Heart right ventricle (tissue), 16 donors: ENCODE data around the gene GNG13. TPM values are rescaled to one million over a fixed set of nuclear protein-coding genes. Genes with fewer than 3 reads are reported as not detected.

Experiments used
- ATAC-seq, 8 donors: fragments of 200-7000 bp; cut with Tn5 transposase; one replicate each; pipeline ENCODE4 v1.9.1; 2020; ENCODE audit warnings: mild to moderate bottlenecking in 8 of 8, moderate library complexity in 8 of 8, moderate number of reproducible peaks in 1 of 8
- DNase-seq, 2 donors: peaks; one replicate each; pipeline ENCODE4 v3.0.0-alpha.2; 2020
- H3K27ac ChIP-seq, 10 donors: fragments of 200-600 bp; sonication (generic) in 2 of 10; one replicate each; pipeline versions ENCODE4 v1.5.0 to v1.8.0; 2020 to 2022; ENCODE audit warnings: mild to moderate bottlenecking in 3 of 10
- H3K27me3 ChIP-seq, 7 donors: fragments of 200-600 bp; one replicate each; pipeline ENCODE4 v1.8.0; 2021 to 2022; ENCODE audit warnings: mild to moderate bottlenecking in 2 of 7
- H3K36me3 ChIP-seq, 9 donors: fragments of 200-600 bp; sonication (generic) in 1 of 9; one replicate each; pipeline versions ENCODE4 v1.5.0 to v1.8.0; 2020 to 2022; ENCODE audit warnings: mild to moderate bottlenecking in 2 of 9
- H3K4me1 ChIP-seq, 9 donors: fragments of 200-600 bp; sonication (generic) in 1 of 9; one replicate each; pipeline versions ENCODE4 v1.5.0 to v1.8.0; 2020 to 2022; ENCODE audit warnings: mild to moderate bottlenecking in 4 of 9
- H3K4me3 ChIP-seq, 10 donors: fragments of 200-600 bp; sonication (generic) in 2 of 10; one replicate each; pipeline versions ENCODE4 v1.5.0 to v1.8.0; 2020 to 2022; ENCODE audit warnings: mild to moderate bottlenecking in 7 of 10, moderate library complexity in 2 of 10
- H3K9me3 ChIP-seq, 11 donors: fragments of 200-600 bp in 10 of 11; sonication (generic) in 2 of 11; one replicate each; pipeline versions ENCODE4 v1.5.0 to v1.8.0; 2013 to 2022; ENCODE audit warnings: mild to moderate bottlenecking in 2 of 11, control low read depth in 1 of 11, moderate library complexity in 1 of 11
- WGBS, 2 donors: extraction: QIAGEN DNeasy Blood & Tissue Kit; methylation state at CpG; one replicate each; pipeline ENCODE4 v1.1.7; 2013; ENCODE audit warnings: inconsistent platforms in 1 of 2; 5-methylcytosine and 5-hydroxymethylcytosine counted together
- intact Hi-C, 10 donors: fragments of 100-400 bp; cut with DNase I; formaldehyde crosslinking; loops; one replicate each; pipeline versions ENCODE4 v1.11.1 to v1.14.2; 2022
- polyA plus RNA-seq, 2 donors: library from polyadenylated mRNA; stranded (reverse); fragments of 200-250 nt; gene quantifications; one replicate each; pipeline ENCODE4 v1.2.3, GENCODE V29; 2013
- total RNA-seq, 10 donors: library from RNA; stranded (reverse); fragmentation: NEBNext Ultra II Directional in 3 of 10; extraction: Animal tissue kit (Norgen Biotek cat#: 25700) in 3 of 10; gene quantifications; one replicate each; pipeline versions ENCODE4 v1.2.1 to v1.2.4, GENCODE V29; 2021 to 2023
- TF ChIP-seq, protein P1 (sequence below), 9 donors: fragments of 200-600 bp; sonication (generic) in 2 of 9; IDR thresholded peaks; one replicate each; pipeline versions ENCODE4 v1.5.0 to v1.8.0; 2021 to 2022; ENCODE audit warnings: antibody characterized with exemption in 9 of 9, mild to moderate bottlenecking in 5 of 9, moderate library complexity in 1 of 9
- donor health status: Arrhythmogenic right ventricular cardiomyopathy.
- donor health status: ischemic (EF 13 %, LVEDD 7.1; RV severe dilation, severe dysfunction).
- donor health status: healthy with polysubstance abuse.
- donor health status: DM: no; HTN: yes; CAD: no.
- donor health status: DM: no; HTN: no; CAD: no.
- donor health status: ischemic (EF 25% LVEDD 6.9; RV normal size, moderate dysfunction).
- donor health status: ischemic (EF 25% LVEDD 5.7; RV mildly dilated, moderate dysfunction).
- donor health status: healthy.
- donor health status: DM: yes; HTN: yes; CAD: no.
- donor health status: Ischemic cardiomyopathy.
- donor health status: ischemic (EF 35%, LVEDD 5.7; RV mildly dilated, moderate dysfunction).
- donor health status: nonischemic (EF 11% LVEDD 7.7; RV severe dilation, severe dysfunction).
- donor health status: DM: yes; HTN: yes; CAD: no.
- donor health status: PGD.
- donor health status: ischemic (EF 29% LVEDD 5.4; RV normal size, mild dysfunction).
- donor health status: nonischemic (EF 23%, LVEDD 6.1; RV moderate dilation, normal function).

The GNG13 gene
- total and polyA plus RNA-seq, 12 donors, result not detected

- Histone ChIP-seq H3K27ac (no peak overlapping the region), H3K27me3 (peaks cover 0 to 33% (median 10%) of the 10 kb centered on the region in 7 donors), H3K9me3 (peaks cover 0 to 3% (median 0%) of the 10 kb centered on the region in 11 donors), H3K36me3 (no peaks in the 10 kb centered on the region), H3K4me1 (no peaks in the 10 kb centered on the region), H3K4me3 (no peak overlapping the region)
- TF ChIP-seq, protein P1, sequence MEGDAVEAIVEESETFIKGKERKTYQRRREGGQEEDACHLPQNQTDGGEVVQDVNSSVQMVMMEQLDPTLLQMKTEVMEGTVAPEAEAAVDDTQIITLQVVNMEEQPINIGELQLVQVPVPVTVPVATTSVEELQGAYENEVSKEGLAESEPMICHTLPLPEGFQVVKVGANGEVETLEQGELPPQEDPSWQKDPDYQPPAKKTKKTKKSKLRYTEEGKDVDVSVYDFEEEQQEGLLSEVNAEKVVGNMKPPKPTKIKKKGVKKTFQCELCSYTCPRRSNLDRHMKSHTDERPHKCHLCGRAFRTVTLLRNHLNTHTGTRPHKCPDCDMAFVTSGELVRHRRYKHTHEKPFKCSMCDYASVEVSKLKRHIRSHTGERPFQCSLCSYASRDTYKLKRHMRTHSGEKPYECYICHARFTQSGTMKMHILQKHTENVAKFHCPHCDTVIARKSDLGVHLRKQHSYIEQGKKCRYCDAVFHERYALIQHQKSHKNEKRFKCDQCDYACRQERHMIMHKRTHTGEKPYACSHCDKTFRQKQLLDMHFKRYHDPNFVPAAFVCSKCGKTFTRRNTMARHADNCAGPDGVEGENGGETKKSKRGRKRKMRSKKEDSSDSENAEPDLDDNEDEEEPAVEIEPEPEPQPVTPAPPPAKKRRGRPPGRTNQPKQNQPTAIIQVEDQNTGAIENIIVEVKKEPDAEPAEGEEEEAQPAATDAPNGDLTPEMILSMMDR (IDR thresholded peaks at IDR 0.05), result no peak
- intact Hi-C loops, result no loop called here
- ATAC-seq (peak in 1 of 8 donors; percentile 23), DNase-seq (no peak)
- WGBS, 2 donors, result 80 to 82% methylated on average over 33 of the region's 33 CpGs
Measured at GRCh38 chr16:842711-843560, 42.4 kb upstream of the GNG13 start.

DNA sequence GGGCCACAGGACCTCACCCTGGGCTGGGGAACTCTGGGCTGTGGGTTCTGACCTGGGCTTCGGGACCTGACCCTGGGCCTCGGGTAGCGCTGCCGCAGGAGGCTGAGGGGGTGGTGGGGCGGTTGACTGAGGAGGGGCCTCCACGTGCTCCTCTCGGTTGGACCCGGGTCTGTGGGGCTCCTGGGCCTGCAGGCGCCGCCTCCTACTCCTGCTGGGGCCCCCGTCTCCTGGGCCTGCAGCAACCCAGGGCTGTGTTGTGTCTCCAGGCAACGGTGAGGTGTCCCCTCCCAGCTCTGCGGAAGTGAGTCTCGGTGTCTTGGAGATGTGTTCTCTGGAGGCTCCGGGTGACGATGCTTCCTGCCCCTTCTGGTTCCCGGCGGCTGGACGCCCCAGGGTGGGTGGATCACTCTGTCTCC, 41.5 kb upstream of the GNG13 start:
- DNase-seq, result no peak
- intact Hi-C loops, result no loop called here
- Histone ChIP-seq H3K36me3 (no peaks in the 10 kb centered on the region), H3K27ac (no peak overlapping the region), H3K4me1 (no peaks in the 10 kb centered on the region), H3K9me3 (peaks cover 0 to 12% (median 2%) of the 10 kb centered on the region in 11 donors), H3K4me3 (no peak overlapping the region), H3K27me3 (peaks cover 0 to 33% (median 10%) of the 10 kb centered on the region in 7 donors)
- ATAC-seq, result peak in 6 of 8 donors; percentile 28 to 47 (median 44)
- WGBS, 2 donors, result 54 to 57% methylated on average over 19 of the region's 19 CpGs
- TF ChIP-seq, protein P1 (IDR thresholded peaks at IDR 0.05), result no peak

DNA sequence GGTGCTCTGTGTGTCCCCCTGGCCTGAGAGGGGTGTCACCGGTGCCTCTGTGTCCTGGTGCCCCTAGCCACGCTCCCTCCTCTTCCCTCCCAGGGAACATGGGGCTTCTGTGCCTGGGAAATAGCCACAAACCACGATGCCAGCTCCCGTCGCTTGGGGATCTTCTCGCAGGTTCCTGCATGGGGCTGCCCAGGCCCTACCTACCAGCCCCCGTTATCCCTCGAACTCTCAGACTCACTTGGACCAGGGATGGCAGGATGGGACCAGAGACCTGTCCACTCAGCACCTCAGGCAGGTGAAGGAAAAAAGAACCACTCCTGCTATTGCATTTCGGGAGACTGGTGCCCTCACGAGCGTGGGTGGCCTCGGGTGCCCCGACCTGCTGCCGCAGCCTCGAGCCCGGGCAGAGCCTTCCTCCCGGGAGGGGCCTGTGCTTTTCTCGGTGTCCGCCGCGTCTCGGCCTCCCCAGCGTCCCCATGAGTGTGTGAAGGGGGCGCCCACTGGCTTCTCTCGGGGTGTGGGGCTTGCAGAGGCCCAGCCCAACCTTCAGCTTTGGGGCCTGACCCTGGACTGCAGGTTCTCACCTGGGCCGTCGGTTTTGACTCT, 41.0 kb upstream of the GNG13 start:
- Histone ChIP-seq H3K4me3 (no peak overlapping the region), H3K27ac (no peak overlapping the region), H3K9me3 (peaks cover 0 to 17% (median 7%) of the 10 kb centered on the region in 11 donors), H3K36me3 (no peaks in the 10 kb centered on the region), H3K4me1 (no peaks in the 10 kb centered on the region), H3K27me3 (peaks cover 0 to 33% (median 10%) of the 10 kb centered on the region in 7 donors)
- WGBS, 2 donors, result 88% methylated on average over 27 of the region's 27 CpGs
- TF ChIP-seq, protein P1 (IDR thresholded peaks at IDR 0.05), result no peak
- ATAC-seq, result no peak
- intact Hi-C loops, result no loop called here
- DNase-seq, result no peak

GRCh38 chr16:840561-841454, 40.3 kb upstream of the GNG13 start:
- no peaks in the 10 kb centered on the region for H3K36me3 ChIP-seq
- no peaks in the 10 kb centered on the region for H3K4me1 ChIP-seq
- H3K4me3 ChIP-seq, result no peak overlapping the region
- peaks cover 0 to 33% (median 10%) of the 10 kb centered on the region in 7 donors for H3K27me3 ChIP-seq
- ATAC-seq (no peak), DNase-seq (peak in 1 of 2 donors; percentile 4)
- intact Hi-C loops, result no loop called here
- H3K27ac ChIP-seq, result no peak overlapping the region
- 77 to 78% methylated on average over 34 of the region's 34 CpGs for WGBS, 2 donors
- TF ChIP-seq, protein P1 (IDR thresholded peaks at IDR 0.05), result no peak
- peaks cover 0 to 25% (median 15%) of the 10 kb centered on the region in 11 donors for H3K9me3 ChIP-seq
